ENCODE results near the gene CTDSP2. TPM values are rescaled to one million over a fixed set of nuclear protein-coding genes. Genes with fewer than 3 reads are reported as not detected.

The CTDSP2 gene
- total RNA-seq, 1 donor from 2014 or later, result 87.1 TPM

DNA sequence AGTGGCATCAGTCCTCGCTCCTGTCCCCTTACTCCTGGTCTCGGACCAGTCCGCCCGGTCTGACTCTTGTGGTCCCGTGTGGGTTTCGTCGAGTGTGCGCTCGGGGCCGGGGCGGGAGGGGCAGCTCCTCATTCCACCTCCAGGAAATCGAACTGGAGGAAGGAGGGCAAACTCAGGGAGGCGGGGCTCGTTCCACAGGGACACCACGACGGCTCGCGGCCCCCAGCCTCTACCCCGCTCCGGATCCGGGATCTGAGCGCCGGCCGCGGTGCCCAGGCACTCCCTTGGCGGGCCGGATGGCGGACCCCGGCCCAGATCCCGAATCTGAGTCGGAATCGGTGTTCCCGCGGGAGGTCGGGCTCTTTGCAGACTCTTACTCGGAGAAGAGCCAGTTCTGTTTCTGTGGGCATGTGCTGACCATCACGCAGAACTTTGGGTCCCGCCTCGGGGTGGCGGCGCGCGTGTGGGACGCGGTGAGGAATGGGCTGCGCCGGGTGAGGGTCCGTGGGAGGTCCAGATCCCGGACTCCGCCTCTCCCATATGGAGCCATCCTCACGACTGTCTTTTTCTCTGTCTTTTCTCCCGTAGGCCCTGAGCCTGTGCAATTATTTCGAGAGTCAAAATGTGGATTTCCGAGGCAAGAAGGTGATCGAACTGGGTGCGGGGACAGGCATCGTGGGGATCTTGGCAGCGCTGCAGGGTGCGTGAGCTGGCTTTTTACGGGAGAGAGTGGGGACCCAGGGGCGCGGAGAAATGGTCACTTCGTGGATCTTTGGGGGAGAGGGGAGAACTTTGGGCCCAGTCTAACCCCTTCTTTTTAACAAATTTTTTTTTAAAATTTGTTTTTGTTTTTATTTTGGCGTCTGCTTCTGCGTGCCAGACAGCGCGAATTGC lies 73.9 kb downstream of the CTDSP2 start, which contains the start of gene EEF1AKMT3:
TSS of gene EEF1AKMT3 (plus strand) at position 186 of the 894 bp plus-strand sequence. CDS start at position 297, 111 bp downstream.
- Mint-ChIP-seq H3K36me3 (ENCODE audit: low read depth, unreplicated experiment) (peaks cover 18% of the 10 kb centered on the region), H3K27ac (ENCODE audit: unreplicated experiment) (peak within 1 kb of the TSS; percentile 99), H3K4me1 (ENCODE audit: low read depth, unreplicated experiment) (peaks cover 6% of the 10 kb centered on the region), H3K9me3 (ENCODE audit: unreplicated experiment) (no peaks in the 10 kb centered on the region), H3K4me3 (ENCODE audit: unreplicated experiment) (peak within 1 kb of the TSS; percentile 86), H3K27me3 (ENCODE audit: low read depth, unreplicated experiment) (peaks cover 2% of the 10 kb centered on the region)
- TF ChIP-seq, protein P1, sequence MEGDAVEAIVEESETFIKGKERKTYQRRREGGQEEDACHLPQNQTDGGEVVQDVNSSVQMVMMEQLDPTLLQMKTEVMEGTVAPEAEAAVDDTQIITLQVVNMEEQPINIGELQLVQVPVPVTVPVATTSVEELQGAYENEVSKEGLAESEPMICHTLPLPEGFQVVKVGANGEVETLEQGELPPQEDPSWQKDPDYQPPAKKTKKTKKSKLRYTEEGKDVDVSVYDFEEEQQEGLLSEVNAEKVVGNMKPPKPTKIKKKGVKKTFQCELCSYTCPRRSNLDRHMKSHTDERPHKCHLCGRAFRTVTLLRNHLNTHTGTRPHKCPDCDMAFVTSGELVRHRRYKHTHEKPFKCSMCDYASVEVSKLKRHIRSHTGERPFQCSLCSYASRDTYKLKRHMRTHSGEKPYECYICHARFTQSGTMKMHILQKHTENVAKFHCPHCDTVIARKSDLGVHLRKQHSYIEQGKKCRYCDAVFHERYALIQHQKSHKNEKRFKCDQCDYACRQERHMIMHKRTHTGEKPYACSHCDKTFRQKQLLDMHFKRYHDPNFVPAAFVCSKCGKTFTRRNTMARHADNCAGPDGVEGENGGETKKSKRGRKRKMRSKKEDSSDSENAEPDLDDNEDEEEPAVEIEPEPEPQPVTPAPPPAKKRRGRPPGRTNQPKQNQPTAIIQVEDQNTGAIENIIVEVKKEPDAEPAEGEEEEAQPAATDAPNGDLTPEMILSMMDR (IDR thresholded peaks at IDR 0.05; ENCODE audit: insufficient read depth, low read depth, low read length), result no peak
- TF ChIP-seq EZH2 (IDR thresholded peaks at IDR 0.05; ENCODE audit: insufficient read depth, low read length), result no peak
- Histone ChIP-seq H4K20me1 (ENCODE audit: insufficient read depth, low read length) (no peaks in the 10 kb centered on the region), H3K9me3 (ENCODE audit: insufficient read depth, low read depth, low read length) (no peaks in the 10 kb centered on the region), H3K4me2 (ENCODE audit: low read length) (peak within 1 kb of the TSS; percentile 95), H2AFZ (ENCODE audit: low read depth, low read length) (peak within 1 kb of the TSS; percentile 97), H3K9ac (ENCODE audit: low read length) (peak within 1 kb of the TSS; percentile 97), H3K79me2 (ENCODE audit: insufficient read depth, low read length) (peaks cover 16% of the 10 kb centered on the region), H3K4me3 (ENCODE audit: insufficient read depth, low read depth, low read length) (peak within 1 kb of the TSS; percentile 85), H3K4me1 (ENCODE audit: insufficient read depth, low read length) (peaks cover 9% of the 10 kb centered on the region), H3K27ac (ENCODE audit: low read depth, low read length) (peak within 1 kb of the TSS; percentile 96), H3K27me3 (ENCODE audit: insufficient read depth, low read length) (no peaks in the 10 kb centered on the region), H3K36me3 (ENCODE audit: insufficient read depth, low read length) (peaks cover 2% of the 10 kb centered on the region)
- FAIRE-seq (no peak), DNase-seq (ENCODE audit: low read depth) (no peak)

DNA sequence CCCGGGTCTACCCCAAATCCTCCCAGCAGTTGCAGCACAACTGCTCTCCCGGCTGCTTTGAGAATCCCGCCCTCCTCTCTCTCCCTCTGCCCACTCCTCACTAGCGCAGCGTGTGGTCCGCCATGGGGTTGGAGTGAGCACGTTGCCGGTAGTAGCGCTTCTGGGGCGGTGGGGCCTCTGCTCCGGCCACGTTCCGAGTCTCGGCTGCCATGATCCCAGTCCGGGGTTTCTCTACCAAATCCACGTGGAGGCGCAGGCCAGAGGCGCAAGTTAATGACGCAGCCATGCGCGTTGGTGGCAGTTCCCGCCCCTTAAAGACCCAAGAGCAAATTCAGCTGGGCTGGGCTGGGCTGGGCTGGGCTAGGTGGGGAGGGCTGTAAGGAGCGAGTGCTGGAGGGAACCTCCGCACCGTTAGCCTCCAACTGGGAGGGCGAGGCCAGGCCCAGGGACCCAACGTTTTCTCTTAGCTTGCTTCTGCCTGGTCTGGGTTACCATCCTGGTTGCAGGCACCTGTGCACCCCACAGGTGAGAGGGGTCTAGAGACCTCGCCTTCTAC lies 74.6 kb downstream of the CTDSP2 start, which contains the start of gene METTL1:
TSS of gene METTL1 (minus strand) at position 233 of the 556 bp plus-strand sequence. CDS start at position 211, 22 bp downstream.
- peak within 1 kb of the TSS; percentile 97 for H2AFZ ChIP-seq (ENCODE audit: low read depth, low read length)
- Mint-ChIP-seq H3K4me1 (ENCODE audit: low read depth, unreplicated experiment) (peaks cover 6% of the 10 kb centered on the region), H3K4me3 (ENCODE audit: unreplicated experiment) (peak within 1 kb of the TSS; percentile 86), H3K27ac (ENCODE audit: unreplicated experiment) (peak within 1 kb of the TSS; percentile 99), H3K36me3 (ENCODE audit: low read depth, unreplicated experiment) (peaks cover 18% of the 10 kb centered on the region), H3K9me3 (ENCODE audit: unreplicated experiment) (no peaks in the 10 kb centered on the region), H3K27me3 (ENCODE audit: low read depth, unreplicated experiment) (peaks cover 9% of the 10 kb centered on the region)
- no peak for TF ChIP-seq EZH2 (IDR thresholded peaks at IDR 0.05; ENCODE audit: insufficient read depth, low read length)
- TF ChIP-seq, protein P1 (IDR thresholded peaks at IDR 0.05; ENCODE audit: insufficient read depth, low read depth, low read length), result no peak
- peak within 1 kb of the TSS; percentile 97 for H3K9ac ChIP-seq (ENCODE audit: low read length)
- H3K4me2 ChIP-seq (ENCODE audit: low read length), result peak within 1 kb of the TSS; percentile 95
- H4K20me1 ChIP-seq (ENCODE audit: insufficient read depth, low read length), result no peaks in the 10 kb centered on the region
- H3K27me3 ChIP-seq (ENCODE audit: insufficient read depth, low read length), result peaks cover under 1% of the 10 kb centered on the region
- peak within 1 kb of the TSS; percentile 85 for H3K4me3 ChIP-seq (ENCODE audit: insufficient read depth, low read depth, low read length)
- H3K79me2 ChIP-seq (ENCODE audit: insufficient read depth, low read length), result peaks cover 16% of the 10 kb centered on the region
- peak within 1 kb of the TSS; percentile 96 for H3K27ac ChIP-seq (ENCODE audit: low read depth, low read length)
- DNase-seq (ENCODE audit: low read depth), result peak; percentile 94
- peaks cover 12% of the 10 kb centered on the region for H3K4me1 ChIP-seq (ENCODE audit: insufficient read depth, low read length)
- peaks cover 2% of the 10 kb centered on the region for H3K36me3 ChIP-seq (ENCODE audit: insufficient read depth, low read length)
- H3K9me3 ChIP-seq (ENCODE audit: insufficient read depth, low read depth, low read length), result no peaks in the 10 kb centered on the region
- no peak for FAIRE-seq
